Measurements from ENCODE around the gene P2RY14.

The P2RY14 gene

DNA sequence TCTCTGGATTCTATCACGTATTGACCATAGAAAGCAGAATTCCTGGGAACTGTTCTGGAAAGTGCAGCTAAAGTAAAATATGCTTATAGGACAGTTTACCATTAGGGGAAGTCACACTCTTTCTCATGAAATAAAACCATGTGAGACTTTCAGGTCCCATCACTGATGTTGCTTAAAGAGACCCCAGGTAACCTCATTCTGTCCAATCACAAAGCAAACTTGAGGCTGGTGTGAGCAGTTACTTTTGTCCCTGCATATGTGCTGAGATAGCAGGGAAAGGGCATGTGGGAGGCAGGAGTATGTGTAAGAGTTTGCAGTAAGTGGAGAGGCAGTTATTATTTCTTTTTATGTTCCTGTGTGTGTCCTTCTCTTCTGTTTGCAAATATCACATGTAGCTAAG, 22.2 kb upstream of the P2RY14 start:
- FAIRE-seq: no peak

DNA sequence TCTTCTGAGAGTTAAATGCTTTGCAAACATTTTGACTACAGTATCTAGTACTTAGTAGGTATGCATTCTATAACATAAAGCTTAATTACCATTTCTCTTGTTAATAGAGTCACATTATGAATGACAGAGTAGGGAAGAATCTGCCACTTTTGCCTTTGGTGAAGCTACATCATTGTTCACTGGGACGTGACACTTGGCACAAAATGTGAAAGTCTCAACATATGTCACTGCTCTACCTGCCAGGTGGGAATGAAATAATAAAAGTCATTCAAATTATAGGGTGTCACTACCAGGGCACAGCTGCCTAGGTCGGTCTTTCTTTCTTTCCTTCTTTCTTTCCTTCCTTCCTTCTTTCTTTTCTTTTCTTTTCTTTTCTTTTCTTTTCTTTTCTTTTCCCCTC, 20.7 kb upstream of the P2RY14 start:
- no peak for FAIRE-seq

DNA sequence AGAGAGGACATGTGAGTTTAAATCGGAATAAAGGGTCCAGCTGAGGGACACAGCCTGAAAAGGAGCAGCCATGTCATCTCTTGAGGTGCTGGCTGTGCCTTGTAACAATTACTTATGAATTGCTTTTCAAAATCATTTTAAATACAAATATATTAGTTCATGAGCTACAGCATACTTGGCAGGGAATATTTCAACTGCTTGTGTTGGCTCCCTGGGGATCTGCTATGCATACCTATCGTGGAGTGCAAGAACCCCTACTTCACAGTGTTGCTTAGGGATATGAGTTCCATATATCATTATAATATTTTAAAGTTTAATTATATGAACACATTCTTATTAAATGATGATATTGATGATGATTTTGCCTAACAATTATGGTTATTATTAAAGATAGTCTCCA, 19.1 kb upstream of the P2RY14 start:
- no peak for FAIRE-seq

DNA sequence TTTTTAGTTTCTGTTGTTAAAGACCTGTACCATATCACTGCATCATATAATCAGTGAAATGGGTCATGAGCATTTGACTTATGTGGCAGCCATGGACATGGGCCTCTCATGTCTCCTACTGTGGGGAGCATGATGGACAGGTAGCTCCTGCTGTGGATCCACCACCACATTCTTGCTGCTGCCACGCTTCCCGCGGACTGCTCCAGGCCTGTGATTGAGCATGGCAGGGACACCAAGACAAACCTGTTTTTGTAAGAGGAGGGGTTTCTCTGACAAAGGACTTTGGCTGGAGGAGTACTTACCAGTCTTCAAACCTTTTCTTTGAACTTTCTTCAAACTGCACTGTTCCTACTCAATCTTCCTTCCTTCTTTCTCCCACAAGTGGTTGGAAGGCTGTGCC, 17.9 kb upstream of the P2RY14 start:
- FAIRE-seq: no peak

DNA sequence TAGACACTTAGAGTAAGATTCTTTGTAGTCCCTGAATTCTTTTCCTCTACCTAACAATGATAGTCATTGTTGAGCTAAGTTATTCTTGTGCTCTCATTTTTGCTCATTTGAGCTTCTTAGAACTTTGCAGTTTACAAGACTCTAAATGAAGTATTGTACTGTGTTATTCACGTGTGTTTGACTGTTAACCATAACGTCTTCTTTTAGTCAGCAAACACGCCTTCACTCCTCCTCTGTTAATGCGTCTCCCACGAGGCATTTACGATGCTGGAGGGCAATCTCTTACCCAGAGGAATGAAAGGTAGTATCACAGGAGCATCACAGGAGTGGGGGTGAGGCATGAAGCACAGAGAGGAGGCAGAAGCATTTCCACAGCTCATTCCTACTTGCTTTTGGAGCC, 14.8 kb upstream of the P2RY14 start:
- FAIRE-seq: no peak

DNA sequence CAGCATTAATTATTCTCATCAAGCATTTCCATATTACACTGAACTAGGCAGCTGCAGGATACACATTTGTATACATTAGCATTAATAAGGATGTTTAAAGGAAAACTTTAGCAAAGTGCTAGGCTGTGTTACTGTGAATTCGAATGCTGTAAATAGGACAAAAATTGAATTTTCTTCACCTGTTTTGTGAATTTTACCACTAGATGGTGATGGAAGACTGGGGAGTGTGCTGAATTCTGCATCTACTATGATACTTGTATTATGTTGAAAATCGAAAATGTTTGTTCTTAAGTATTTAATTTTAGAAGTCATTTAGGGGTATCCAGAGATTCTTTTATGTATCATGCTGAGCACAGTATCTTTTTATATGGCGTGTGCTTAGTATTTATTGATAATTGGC, 12.3 kb upstream of the P2RY14 start:
- no peak for FAIRE-seq

DNA sequence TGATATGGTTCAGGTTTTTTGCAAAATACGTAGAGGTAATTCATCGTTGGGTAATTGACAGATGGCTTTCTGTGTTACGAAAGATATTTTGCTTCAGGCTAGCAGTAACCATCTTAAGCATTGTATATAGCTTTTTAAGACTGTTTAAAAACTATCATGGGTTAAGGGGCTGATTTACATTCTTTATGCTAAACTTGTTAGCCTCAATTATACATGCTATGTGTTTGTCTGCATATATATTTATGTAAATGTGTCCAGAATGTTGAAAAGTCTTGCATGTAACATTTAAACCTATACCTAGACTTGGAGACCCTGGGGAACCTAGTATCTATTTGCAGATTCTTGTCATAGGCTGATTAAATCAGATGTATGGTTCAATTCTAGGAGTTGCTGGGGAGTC, 11.1 kb upstream of the P2RY14 start:
- FAIRE-seq: no peak

DNA sequence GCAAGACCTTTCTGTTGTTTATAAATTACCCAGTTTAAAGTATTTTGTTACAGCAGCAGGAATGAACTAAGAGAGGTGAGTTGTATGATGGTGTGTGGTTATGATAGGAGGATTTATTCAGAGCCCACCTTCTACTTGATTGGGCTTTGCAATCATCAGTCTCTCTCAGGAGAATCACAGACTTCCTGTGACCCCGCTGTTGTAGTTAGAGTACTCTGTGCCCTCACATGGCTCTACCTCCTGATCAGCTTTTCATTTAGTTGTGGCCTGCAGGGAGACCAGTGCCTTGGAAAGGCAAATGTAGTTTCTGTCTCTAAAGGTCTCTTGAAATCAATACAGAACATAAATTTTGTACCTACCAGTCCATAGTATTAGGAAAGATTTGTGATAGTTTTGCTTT, 7.6 kb upstream of the P2RY14 start:
- FAIRE-seq: no peak

DNA sequence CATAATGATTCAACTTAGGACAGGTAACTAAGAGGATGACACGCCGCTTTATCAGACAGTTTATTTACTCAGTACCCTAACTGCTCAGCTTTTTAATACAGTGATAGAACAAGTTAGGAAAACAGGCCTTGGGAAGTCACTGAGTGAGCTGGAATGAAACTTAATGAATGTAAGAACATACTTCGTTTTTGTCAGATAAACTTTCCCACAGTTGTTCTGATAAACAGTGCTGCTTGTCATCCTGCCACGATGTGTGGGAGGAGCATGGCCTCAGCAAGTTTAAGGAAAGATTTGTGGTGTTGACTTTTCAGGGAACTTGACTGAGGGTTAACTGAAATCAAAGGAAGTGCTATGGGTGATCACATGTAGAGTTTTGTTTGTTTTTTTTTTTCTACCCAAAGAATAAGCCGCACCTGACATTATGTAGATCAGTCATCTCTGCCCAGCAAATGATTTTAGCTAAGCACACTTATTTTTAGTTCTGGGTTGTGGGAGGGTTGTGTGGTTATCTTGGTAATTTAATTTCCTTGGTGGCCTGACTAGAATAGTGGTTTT, 5.6 kb upstream of the P2RY14 start:
- no peak for FAIRE-seq

DNA sequence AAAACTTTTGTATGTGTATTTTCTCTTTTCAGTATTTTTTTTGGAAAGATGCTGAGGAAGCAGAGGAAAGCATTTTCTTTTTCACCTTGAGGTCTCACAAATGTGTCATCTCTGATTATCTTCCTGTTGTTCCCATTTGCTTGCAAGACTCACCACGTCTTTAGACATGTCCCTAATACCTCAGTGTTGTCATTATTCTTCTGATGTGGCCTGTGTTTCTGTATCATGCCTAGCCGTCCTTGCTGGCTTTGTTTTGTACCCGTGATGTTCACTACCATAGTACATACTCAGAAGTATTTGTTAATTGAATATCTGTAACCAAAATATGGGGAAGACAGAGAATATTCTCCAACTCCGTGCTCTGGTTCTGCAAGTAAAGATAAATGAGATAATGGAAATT, 5.0 kb upstream of the P2RY14 start:
- no peak for FAIRE-seq

DNA sequence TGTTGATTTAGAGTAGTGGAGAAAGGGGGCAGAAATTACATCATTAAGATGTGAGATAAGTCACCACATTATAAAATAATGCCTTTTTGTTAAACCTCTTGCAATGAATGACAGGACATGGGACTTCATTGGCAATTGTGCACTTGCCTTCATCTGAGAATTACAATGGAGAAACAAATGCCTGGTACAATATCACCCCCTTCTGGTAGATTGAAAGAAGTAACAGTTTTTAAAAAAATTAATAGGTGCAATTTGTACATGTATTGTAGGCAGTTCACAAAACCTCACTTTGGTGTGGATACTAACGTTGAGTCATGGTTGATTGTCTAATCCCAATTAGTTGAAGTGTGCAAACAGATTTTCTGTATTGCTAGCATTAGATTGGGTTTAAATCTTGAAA, 4.6 kb upstream of the P2RY14 start:
- FAIRE-seq: peak; percentile 87

DNA sequence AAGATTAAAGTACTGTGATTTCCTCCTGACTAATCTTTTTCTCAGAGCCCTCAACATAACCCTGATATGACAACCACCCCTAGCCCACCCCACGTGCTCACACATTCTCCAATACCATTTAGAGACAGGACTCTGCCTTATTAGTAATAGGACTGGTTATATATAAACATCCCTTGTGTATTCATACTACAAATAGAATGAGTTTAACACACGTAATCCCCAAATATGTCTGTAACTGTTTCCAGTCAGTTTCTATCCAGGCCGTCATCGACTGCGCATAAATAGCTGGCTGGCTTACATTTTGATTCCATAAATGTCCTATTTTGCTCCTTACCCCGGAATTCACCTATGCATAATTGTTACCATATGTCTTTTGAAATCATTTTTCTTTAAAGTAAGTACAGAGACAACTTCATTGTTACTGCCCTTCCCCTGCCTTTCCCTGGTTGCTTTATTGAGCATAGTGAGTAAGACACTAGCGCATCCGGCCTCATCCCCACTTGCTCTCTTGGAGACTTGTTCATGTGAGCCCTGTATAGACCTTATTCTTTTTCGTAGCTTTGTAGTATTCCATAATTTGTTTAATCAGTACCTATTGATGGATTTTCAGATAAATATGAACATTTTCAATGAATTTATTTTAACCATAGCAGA, 3.5 kb upstream of the P2RY14 start:
- no peak for FAIRE-seq

DNA sequence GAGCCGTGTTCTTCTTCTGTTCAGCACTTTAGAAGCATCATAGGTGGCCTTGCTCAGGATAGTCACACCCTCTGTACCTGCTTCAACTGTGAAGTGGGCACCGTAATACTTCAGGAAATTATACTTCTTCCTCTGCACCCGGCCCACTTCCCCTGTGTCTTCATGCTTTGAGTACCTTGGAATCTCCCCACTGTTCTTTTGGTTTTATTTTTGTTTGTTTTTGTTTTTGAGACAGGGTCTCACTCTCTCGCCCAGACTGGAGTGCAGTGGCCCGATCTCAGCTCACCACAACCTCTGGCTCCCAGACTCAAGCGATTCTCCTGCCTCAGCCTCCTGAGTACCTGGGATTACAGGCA, 1.7 kb downstream of the P2RY14 start:
- FAIRE-seq: no peak

DNA sequence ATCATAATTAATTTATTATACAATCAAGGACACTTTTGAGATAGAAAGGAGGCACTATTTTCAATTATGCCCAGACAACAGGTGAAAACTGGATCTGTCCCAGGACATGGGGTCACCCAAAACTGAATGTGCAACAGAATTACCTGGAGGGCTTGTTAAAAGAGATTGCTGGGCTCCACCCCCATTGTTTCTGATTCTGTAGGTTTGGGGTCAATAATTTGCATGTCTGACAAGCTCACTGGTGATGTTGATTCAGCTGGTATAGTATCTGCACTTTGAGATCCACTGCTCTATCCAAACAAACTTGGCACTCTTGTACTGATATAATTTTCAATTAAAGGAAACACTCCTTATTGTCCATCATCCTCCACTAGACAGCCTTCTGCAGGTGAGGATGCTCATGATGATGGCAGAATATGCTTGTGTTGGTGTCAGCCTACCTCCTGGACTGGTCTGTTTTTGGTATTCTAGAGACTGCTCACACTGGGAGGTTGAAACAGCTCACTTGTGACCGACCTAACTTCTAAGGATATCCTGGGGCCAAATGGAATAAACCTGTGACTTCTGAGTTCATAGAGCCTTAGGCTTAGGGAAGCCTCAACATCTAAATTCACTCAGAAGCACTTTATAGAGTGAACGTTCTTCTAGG, 2.2 kb downstream of the P2RY14 start:
- no peak for FAIRE-seq

DNA sequence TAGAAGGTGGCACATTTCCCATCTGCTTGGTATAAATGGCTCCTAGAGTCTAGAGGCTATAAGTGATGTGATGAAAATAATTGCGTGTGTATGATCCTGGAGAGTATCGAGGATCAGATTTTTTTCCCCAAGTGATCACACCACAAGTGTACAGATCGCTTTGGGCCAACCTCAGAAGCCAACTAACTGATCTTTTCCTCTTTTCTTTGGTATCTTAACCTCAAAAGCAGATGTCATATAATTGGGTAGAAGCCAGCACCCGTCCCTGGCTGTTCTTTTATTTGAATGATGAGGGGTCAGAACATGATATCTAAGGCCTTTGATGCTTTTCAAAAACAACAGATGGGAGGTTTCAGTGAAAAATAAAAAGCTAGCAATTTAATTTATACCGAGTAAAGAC, 3.3 kb downstream of the P2RY14 start:
- FAIRE-seq: no peak

DNA sequence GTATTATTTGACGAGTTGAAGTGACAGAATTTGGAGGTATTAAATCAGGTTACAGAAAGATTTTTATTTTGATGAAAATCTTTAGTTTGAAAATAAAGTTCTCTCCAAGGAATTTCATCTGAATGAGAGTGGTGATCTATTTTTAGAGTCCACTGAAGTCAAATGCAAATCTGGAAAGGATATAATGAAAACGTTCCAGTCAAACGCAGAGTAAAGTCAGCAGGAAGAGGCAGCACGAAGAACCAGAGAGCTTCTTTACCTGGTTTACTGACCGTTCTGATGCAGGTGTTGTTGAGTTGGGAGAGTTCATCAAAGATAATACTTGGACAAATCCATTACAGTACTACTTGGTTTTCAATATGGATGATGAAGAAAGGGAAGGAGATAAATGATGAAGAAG, 8.7 kb downstream of the P2RY14 start:
- FAIRE-seq: no peak

DNA sequence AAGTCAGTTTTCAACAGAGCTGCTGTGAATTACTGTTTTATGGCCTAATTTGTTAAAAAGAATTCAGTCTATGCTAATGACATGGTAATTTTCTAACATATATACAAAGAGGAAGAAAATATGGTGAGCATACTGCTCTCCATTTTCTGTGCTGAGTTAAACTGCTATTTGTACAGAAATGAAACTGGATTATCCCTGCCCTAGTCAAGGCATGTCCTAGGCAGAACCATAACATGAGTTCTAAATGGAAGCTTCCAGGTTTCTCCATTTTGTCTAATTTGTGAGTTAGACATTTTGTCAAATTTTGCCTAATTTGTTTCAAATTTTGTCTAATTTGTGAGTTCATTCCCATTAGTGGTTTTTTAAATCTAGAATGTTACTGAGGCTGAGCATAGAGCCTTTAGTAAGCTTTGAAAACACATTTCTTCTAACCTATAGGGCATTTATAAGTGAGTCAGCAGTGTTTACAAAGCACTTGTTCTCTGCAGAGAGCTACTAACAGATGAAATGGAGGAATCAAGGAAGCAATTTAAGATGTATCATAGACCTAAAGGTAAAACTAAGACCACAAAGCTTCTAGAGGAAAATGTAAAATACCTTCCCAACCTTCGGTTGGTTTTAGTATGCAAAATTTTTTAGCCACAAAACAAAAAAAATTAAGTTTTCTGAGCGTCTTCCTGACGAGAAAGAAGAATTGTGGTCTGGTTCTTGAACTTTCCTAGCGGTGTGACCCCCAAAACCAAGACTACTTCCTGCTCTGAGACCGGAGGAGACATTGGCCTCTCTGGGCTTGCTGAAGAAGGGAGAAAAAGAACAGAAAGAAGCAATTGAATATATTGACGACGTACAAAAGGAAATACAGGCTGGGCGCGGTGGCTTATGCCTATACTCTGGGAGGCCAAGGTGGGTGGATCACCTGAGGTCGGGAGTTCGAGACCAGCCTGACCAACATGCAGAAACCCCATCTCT, 9.8 kb downstream of the P2RY14 start:
- no peak for FAIRE-seq

DNA sequence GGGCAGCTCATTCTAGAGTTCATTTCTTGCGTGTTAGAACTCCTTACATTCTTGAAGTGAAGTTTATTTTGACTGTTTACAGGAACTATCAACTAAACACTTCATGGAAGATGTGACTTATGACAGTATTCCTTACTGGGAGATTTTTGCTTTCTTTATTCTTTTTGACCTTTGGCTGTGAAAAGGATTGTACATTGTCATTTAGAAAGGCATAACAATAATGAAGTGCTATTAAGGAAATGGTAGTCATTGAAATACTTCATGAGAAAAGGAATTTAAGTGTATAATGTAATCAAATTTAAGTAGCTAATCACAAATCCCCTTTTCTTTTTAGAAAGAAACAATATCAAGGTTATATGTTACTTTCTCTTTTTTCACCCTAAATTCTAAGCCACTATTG, 11.3 kb downstream of the P2RY14 start:
- no peak for FAIRE-seq

DNA sequence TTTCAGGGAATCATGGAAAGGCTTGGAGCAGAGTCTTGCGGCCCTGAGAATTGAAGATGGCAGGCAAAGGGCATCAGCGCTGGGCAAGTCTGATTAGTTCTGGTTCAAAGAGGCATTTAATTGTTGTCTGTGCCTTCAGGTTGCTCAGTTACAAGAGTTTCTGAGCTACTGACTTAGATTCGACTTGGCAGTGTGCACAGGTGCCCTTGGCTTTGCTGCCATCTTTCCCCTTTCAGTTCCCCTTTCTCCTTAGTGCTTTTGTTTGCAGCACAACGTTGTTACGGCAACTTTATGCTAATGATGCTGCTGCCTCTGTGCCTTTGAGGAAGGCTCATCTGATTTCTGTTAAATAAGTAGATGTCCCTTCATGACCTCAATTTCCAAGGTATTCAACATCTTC, 12.5 kb downstream of the P2RY14 start:
- FAIRE-seq: no peak

DNA sequence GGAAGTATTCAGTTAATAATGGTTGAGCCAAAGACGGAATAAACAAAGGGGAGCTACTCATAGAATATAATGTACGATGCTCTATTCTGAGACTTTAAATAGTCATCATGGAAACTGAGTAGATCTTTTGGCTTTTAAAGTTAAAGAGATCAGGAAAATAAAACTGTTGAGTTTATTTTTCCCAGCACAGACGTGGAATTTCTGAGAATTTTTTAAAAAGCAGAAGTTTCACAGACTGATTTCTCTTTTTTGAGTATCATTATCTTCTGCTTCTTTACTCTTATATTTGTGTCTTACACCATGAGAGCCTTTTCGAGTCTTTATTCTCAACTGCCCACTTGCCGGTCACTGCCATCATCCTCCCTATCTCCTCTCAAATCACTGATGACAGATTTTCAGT, 13.2 kb downstream of the P2RY14 start:
- no peak for FAIRE-seq

DNA sequence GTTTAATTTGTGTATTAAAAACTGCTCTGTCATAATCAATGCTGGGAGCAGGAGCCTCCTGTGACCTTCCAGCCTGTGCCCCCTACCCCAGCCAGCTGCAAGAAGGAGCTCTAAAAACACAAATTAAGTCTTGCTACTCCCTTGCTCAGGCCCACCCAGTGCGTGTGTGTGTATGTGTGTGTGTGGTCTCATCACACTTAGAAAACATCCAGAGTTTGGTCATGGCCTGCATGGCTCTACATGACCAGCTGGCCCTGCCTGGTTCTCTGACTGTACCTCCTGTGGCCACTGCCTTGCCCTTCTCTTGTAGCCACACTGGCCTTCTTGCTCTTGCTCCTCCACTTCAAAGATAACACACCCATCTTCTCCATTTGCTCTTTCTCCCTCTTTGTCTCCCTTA, 13.7 kb downstream of the P2RY14 start:
- no peak for FAIRE-seq

DNA sequence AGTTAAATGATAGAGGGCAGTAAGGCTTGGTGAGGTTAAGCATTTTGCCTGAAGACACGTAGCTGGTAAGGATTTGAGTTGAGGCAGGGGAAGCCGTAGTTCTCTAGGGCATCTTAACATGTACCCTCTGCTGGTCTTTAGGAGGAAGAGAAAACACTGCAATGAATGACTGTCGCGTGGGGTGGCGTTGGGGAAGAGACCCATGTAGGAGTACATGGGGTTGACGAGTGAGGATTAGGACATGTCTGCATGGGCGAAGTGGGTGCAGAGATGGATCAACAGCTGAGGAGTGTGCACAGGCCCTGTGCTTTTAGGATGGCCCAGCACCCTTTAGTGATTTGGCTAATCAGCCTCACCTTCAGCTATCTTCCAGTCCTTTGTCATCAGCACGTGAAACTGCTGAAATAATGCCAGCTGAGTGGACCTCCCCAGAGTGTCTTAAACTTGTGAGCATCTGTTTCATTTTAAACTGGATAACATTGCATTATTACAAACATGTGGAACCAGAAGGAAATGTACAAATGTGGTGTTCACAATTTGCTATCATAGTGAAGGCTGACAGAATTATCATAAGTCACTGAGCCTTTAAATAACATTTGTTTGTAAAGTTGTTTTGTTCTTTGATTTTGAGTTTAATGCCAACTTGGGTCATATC, 15.3 kb downstream of the P2RY14 start:
- FAIRE-seq: no peak

DNA sequence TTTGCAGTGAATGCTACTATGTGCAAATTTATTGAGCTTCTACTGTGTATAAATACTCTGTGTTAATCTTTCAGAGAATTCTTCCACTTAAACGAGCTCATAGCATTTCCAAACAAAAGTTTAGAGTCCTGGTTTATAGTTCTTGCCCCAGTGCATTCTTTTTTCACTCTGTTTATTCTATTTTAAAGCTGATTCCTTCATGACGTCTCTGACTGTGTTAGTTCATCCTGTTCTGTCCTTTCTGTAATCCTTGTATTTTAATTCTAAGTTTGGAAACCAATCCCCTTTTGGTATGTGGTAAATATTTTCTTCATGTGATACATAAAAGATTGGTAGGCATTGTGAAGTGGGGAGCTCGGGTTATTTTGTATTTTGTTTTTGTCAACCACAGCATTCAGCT, 18.7 kb downstream of the P2RY14 start:
- FAIRE-seq: no peak
